Measurements from ENCODE around the gene KCTD14. TPM values are rescaled to one million over a fixed set of nuclear protein-coding genes. Genes with fewer than 3 reads are reported as not detected.
A peak's percentile ranks its signal among the peaks of the same experiment; 100 is the strongest.

KCTD14 gene
- total and polyA plus RNA-seq, 9 of the 15 experiments (the other 6 are each of a cell fraction or from before 2014, with no cell fraction given) = 0.04 to 0.30 (median 0.11) TPM; not detected in 2

DNA sequence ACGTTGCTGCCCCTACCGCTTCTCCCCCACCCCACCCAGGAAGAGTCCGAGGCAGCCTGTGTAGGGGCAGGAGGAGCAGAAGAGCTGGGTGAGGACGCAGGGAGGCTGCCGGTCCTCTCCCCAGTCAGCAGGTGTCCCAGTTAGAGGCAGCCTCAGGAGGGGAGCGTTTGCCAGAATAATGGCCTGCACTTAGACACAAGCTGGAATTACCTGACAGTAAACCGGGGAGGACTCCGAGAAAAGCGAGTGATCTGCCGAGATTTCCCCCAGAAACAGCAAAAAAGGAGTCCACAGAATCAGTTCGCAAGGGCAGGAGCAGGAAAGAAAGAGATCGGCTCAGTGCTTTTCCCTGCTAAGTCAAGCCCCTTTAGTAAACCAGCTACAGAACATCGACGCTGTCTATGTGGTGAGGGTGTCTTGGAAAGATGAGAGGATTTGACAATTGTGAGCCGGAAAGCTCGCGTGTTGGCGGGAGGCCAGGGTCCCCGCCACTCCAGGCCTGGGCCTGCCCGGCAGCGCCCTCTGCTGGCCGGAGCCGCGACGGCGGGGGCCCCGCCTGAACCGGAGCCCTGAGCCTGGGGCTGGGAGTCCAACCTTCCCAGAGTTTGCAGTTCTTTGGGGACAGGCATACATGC lies 22.9 kb upstream of the KCTD14 start (continued):
- TF ChIP-seq ZNF263 (CRISPR knock-in tag; IDR thresholded peaks at IDR 0.05; ENCODE audit: borderline replicate concordance) (peak; percentile 62; the same call in 1 of the 2 replicates), TARDBP (IDR thresholded peaks at IDR 0.05) (0 out of 2 replicates have a peak, but pooled peaks have one; percentile 33), CBFB (CRISPR knock-in tag; IDR thresholded peaks at IDR 0.05) (no peak; the same call in 1 of the 2 replicates), JUNB (CRISPR knock-in tag; conservative IDR thresholded peaks at IDR 0.05) (0 out of 2 replicates have a peak, but pooled peaks have one; percentile 14), CREM (IDR thresholded peaks at IDR 0.05; ENCODE audit: low read depth) (peak; percentile 11; the same call in 1 of the 2 replicates), ZFX (CRISPR knock-in tag; IDR thresholded peaks at IDR 0.05) (peak; percentile 65), RBFOX2 (IDR thresholded peaks at IDR 0.05; ENCODE audit: low read depth, low read length) (peak; percentile 42; the same call in 1 of the 2 replicates), PHF21A (IDR thresholded peaks at IDR 0.05; ENCODE audit: borderline replicate concordance, low read depth) (0 out of 2 replicates have a peak, but pooled peaks have one; percentile 81), SMAD1 (IDR thresholded peaks at IDR 0.05; ENCODE audit: low read depth, low read length, partially characterized antibody) (peak; percentile 78), ZNF551 (CRISPR knock-in tag; IDR thresholded peaks at IDR 0.05) (no peak), SMARCA4 (IDR thresholded peaks at IDR 0.05) (peak; percentile 46; the same call in 1 of the 2 replicates), MAZ (CRISPR knock-in tag; conservative IDR thresholded peaks at IDR 0.05 in 1 of 2, IDR thresholded peaks at IDR 0.05 in 1 of 2) (peak; percentile 90 to 98), ZKSCAN1 (IDR thresholded peaks at IDR 0.05; ENCODE audit: low read depth, low read length) (0 out of 2 replicates have a peak, but pooled peaks have one; percentile 52), NFIC (IDR thresholded peaks at IDR 0.05) (peak; percentile 99), SIN3B (IDR thresholded peaks at IDR 0.05; ENCODE audit: low read depth) (no peak), LEF1 (IDR thresholded peaks at IDR 0.05) (no peak), ZBTB17 (CRISPR knock-in tag; IDR thresholded peaks at IDR 0.05) (0 out of 2 replicates have a peak, but pooled peaks have one; percentile 34), ATF7 (IDR thresholded peaks at IDR 0.05) (peak; percentile 66)
- TF ChIP-seq, protein P1, sequence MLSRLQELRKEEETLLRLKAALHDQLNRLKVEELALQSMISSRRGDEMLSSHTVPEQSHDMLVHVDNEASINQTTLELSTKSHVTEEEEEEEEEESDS (CRISPR knock-in tag; IDR thresholded peaks at IDR 0.05) = no peak
- TF ChIP-seq, protein P2, sequence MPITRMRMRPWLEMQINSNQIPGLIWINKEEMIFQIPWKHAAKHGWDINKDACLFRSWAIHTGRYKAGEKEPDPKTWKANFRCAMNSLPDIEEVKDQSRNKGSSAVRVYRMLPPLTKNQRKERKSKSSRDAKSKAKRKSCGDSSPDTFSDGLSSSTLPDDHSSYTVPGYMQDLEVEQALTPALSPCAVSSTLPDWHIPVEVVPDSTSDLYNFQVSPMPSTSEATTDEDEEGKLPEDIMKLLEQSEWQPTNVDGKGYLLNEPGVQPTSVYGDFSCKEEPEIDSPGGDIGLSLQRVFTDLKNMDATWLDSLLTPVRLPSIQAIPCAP (CRISPR knock-in tag; IDR thresholded peaks at IDR 0.05; ENCODE audit: borderline replicate concordance) = no peak
- TF ChIP-seq, protein P3, sequence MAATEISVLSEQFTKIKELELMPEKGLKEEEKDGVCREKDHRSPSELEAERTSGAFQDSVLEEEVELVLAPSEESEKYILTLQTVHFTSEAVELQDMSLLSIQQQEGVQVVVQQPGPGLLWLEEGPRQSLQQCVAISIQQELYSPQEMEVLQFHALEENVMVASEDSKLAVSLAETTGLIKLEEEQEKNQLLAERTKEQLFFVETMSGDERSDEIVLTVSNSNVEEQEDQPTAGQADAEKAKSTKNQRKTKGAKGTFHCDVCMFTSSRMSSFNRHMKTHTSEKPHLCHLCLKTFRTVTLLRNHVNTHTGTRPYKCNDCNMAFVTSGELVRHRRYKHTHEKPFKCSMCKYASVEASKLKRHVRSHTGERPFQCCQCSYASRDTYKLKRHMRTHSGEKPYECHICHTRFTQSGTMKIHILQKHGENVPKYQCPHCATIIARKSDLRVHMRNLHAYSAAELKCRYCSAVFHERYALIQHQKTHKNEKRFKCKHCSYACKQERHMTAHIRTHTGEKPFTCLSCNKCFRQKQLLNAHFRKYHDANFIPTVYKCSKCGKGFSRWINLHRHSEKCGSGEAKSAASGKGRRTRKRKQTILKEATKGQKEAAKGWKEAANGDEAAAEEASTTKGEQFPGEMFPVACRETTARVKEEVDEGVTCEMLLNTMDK (IDR thresholded peaks at IDR 0.05; ENCODE audit: borderline replicate concordance, insufficient read depth, low read depth, low read length, poor library complexity, severe bottlenecking) = peak; percentile 60
- TF ChIP-seq, protein P4, sequence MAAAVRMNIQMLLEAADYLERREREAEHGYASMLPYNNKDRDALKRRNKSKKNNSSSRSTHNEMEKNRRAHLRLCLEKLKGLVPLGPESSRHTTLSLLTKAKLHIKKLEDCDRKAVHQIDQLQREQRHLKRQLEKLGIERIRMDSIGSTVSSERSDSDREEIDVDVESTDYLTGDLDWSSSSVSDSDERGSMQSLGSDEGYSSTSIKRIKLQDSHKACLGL (CRISPR knock-in tag; IDR thresholded peaks at IDR 0.05; ENCODE audit: borderline replicate concordance, poor library complexity, severe bottlenecking) = no peak
- TF ChIP-seq, protein P5, sequence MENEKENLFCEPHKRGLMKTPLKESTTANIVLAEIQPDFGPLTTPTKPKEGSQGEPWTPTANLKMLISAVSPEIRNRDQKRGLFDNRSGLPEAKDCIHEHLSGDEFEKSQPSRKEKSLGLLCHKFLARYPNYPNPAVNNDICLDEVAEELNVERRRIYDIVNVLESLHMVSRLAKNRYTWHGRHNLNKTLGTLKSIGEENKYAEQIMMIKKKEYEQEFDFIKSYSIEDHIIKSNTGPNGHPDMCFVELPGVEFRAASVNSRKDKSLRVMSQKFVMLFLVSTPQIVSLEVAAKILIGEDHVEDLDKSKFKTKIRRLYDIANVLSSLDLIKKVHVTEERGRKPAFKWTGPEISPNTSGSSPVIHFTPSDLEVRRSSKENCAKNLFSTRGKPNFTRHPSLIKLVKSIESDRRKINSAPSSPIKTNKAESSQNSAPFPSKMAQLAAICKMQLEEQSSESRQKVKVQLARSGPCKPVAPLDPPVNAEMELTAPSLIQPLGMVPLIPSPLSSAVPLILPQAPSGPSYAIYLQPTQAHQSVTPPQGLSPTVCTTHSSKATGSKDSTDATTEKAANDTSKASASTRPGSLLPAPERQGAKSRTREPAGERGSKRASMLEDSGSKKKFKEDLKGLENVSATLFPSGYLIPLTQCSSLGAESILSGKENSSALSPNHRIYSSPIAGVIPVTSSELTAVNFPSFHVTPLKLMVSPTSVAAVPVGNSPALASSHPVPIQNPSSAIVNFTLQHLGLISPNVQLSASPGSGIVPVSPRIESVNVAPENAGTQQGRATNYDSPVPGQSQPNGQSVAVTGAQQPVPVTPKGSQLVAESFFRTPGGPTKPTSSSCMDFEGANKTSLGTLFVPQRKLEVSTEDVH (IDR thresholded peaks at IDR 0.05; ENCODE audit: low read depth, partially characterized antibody) = peak; percentile 51
